Fibroblast of skin of right quadriceps (primary cell): ENCODE results near the gene DEFB128.
"Not testable (repeated sequence)": the region's sequence is repeated elsewhere in the genome, so short reads cannot be mapped to it uniquely, and the experiment has no call there.

Experiments used
- DNase-seq: peaks from one replicate; pipeline ENCODE4 v3.0.0-alpha.2; 2013

Gene DEFB128

GRCh38 chr20:189611-190010, at the start of gene DEFB128:
TSS of gene DEFB128 (minus strand) at chr20:189711. CDS start at chr20:189623, 88 bp downstream.
- DNase-seq = no peak

DNA sequence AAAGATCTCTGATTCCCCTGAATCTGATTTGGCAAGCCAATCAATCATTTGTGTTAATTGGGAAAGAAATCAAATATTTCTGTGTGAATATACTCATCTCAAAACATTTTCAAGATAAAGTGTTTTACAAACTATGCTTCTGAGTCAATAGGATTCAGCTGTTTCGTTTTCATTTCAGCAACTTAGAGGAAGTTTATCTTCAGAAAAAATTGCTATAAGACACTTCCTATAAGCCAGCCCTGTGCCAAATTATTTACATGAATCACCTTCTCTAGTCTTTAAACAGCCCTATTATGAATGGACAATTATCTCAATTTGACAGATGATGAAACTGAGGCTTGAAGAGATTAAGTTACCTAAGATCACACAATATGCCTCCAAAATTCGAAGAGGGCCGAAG, 48.4 kb upstream of the DEFB128 start:
- DNase-seq = no peak

DNA sequence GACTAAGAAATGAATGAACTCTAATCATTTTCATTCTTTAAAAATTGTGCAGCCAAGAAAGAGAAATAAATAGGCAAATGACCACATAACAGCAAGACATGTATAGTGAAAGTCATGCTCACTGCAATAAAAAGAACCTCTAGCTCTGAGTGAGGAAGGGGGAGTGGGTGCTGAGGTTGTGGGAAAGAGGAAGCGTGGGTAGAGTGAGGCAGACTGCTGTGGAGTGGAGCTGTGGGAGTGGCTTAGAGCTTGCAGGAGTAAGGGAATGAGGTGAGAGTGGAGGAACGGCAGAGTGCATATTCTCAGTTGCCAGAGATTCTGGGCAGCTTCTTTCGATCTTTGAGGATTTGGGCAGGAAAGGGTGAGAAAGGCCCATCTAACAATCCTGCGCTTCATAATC, 48.0 kb upstream of the DEFB128 start:
- DNase-seq = no peak

GRCh38 chr20:235891-236290, 46.4 kb upstream of the DEFB128 start:
- DNase-seq = no peak

GRCh38 chr20:227439-228105, 38.1 kb upstream of the DEFB128 start:
- no peak for DNase-seq

DNA sequence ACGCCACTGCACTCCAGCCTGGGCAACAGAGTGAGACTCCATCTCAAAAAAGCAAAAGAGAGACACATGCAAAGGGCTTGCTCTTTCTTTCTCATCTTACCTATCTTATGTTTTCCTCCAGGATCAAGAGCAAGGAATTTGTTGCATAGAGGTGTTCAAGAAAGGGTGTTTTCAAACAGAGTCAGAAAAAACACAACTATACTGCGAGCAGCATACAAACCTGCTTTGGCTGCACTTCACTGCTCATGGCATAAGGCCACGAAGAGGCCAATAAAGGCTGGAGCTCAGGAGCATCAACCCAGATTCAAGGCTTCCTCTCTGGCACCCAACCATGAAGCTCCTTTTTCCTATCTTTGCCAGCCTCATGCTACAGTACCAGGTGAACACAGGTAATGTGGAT, 37.4 kb upstream of the DEFB128 start, which contains the start of gene DEFB129:
DEFB129 (plus strand) TSS at position 301 of the 400 bp plus-strand sequence; CDS start at position 332, 31 bp downstream.
- no peak for DNase-seq

DNA sequence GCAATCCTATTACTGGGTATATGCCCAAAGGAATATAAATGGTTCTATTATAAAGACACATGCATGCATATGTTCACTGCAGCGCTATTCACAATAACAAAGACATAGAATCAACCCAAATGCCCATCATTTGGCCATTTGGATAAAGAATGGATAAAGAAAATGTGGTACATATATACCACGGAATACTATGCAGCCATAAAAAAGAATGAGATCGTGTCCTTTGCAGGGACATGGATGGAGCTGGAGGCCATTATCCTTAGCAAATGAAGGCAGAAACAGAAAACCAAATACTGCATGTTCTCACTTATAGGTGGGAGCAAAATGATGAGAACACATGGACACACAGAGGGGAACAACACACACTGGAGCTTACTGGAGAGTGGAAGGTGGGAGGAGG, 36.4 kb upstream of the DEFB128 start:
- not testable (repeated sequence) for DNase-seq

GRCh38 chr20:221258-221830, 31.8 kb upstream of the DEFB128 start:
- DNase-seq = no peak

GRCh38 chr20:219290-220115, 30.0 kb upstream of the DEFB128 start:
- DNase-seq = no peak

DNA sequence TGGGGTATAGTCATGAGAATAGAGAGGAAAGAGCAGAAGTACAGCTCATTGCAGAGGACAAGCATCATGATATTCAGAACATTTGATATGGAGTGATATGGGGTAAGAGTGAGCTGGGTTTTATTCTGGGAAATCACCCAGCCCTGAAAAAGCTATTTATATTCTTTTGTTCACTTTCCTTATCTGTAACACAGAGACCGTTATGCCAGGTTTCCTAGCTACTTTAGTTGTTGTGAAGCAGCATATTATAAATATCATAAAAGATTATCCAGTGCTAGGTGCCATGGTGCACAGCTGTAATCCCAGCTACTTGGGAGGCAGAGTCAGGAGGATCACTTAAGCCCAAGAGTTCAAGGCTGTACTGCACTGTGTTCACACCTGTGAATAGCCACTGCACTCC, 27.8 kb upstream of the DEFB128 start:
- DNase-seq = no peak

- no peak for DNase-seq
Observed at GRCh38 chr20:215796-216195, 26.3 kb upstream of the DEFB128 start.

DNA sequence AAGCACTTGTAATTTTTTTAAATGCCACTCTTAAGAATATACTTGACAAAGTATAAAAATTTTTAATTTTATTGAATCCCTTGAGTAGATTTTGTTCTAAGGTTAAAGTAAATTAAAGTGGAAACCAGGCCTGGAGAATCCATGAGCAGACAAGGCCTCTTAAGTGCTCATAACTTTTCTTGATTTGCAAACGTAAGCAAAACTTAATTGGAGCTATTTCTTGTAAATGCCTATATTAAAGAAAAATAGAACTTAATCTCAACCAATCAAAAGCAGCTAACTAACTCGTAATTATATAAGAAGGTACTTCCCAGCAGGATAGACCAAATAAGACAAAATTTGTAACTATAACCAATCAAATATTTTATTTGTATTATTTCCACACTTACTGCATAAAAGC, 24.9 kb upstream of the DEFB128 start:
- no peak for DNase-seq

GRCh38 chr20:210809-211502, 21.4 kb upstream of the DEFB128 start:
- DNase-seq = no peak

- DNase-seq = peak; percentile 65
Observed at GRCh38 chr20:208942-209566, 19.5 kb upstream of the DEFB128 start.

DNA sequence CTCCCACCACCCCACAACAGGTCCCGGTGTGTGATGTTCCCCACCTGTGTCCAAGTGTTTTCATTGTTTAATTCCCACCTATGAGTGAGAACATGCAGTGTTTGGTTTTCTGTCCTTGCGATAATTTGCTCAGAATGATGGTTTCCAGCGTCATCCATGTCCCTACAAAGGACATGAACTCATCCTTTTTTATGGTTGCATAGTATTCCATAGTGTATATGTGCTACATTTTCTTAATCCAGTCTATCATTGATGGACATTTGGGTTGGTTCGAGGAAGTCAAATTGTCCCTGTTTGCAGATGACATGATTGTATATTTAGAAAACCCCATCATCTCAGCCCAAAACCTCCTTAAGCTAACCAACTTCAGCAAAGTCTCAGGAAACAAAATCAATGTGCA, 14.1 kb upstream of the DEFB128 start:
- not testable (repeated sequence) for DNase-seq

DNA sequence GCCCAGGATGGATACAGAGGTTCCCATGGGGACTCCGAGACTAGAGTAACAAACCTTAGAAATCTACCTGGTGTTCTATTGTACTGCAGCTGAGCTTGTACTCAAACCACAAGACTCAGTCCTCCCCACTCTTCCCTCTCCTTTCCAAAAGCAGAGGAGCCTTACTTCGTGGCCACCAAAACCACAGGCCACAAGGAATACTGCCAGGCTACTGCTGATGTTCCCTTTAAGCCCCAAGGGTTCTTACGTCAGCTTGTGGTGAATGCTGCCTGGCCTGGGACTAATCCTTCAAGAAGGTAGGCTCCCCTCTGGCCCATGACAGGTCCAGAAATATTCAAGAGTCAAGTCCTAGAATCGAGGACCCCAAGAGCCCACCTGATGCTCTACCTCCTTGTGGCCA, 10.5 kb upstream of the DEFB128 start:
- no peak for DNase-seq

GRCh38 chr20:198225-198624, 8.7 kb upstream of the DEFB128 start:
- DNase-seq = no peak

DNA sequence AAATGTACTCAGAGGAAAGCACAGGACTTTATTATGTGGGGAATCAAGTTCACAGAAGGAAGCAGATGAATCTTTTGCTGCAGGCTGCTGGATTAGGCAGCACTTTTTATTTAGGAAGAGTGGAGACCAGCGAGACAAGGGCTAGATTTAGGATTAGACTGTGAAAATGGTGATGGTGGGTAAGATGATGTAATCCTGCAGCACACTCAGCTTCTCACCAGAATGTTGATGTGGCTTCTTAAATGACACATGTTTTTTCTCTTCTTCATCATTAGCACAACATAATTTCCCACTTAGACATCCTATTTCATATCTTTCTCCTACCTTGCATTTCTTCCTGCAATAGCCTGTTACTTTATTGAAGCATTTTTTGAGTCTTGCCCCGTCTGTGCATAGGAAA, 1.8 kb downstream of the DEFB128 start:
- no peak for DNase-seq

GRCh38 chr20:184288-184687, 5.2 kb downstream of the DEFB128 start:
- no peak for DNase-seq

GRCh38 chr20:168876-169275, 20.6 kb downstream of the DEFB128 start:
- no peak for DNase-seq

- no peak for DNase-seq
Observed at GRCh38 chr20:164618-165017, 24.9 kb downstream of the DEFB128 start.

DNA sequence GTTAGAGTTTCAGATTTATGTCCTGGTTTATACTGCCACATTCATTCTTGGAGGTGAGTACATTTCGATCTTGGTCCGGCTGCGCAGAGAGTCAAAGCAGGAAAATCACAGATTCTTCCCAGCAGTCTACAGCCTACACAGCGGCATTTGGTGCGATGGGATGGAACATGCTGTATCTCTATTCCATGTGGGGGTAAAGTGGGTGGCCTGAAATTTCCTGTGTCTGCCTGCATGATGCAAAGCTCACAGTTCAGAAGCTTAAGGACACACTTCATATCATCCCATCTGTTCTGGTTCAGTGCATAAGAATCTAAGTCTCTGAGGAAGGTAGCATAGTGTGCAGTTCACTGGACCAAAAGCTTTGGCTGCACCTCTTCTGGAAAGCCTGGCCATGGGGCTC, 32.4 kb downstream of the DEFB128 start, which contains the start of gene DEFB127:
DEFB127 (plus strand) TSS at position 301 of the 400 bp plus-strand sequence; CDS start at position 392, 91 bp downstream.
- no peak for DNase-seq

DNA sequence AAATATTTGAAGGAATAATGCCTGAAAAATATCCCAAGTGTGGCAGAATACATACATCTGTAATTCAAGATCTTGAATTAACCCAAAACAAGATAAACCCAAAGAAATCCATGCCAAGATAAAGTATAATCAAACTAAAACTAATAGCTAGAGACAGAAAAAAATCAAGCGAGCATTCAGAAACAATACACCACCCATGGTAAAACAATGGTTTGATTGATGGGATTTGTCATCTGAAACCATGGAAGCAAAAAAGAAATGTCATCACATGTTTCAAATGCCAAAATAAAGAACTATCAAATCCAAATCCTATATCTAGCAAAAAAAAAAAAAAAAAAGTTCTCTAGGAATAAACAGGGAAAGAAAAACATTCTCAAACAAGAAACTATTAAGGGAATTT, 37.4 kb downstream of the DEFB128 start:
- no peak for DNase-seq
